ENCODE data around the gene B3GAT1. TPM values are rescaled to one million over a fixed set of nuclear protein-coding genes. Genes with fewer than 3 reads are reported as not detected.
"Not testable (repeated sequence)": the region's sequence is repeated elsewhere in the genome, so short reads cannot be mapped to it uniquely, and the experiment has no call there.

B3GAT1 gene
- total and polyA plus RNA-seq, 4 donors, result 0.16 to 0.39 TPM; not detected in 2

- H3K4me1 ChIP-seq (ENCODE audit: control insufficient read depth in 1 of 2, insufficient read depth in 2 of 2, low read length in 2 of 2); H3K36me3 ChIP-seq (ENCODE audit: control insufficient read depth in 1 of 2, insufficient read depth in 2 of 2, low read length in 1 of 2); H3K27me3 ChIP-seq (ENCODE audit: control insufficient read depth in 1 of 2, insufficient read depth in 2 of 2, low read length in 1 of 2); intact Hi-C loops (cut with DNase I); ATAC-seq (ENCODE audit: low FRiP score); H3K4me3 ChIP-seq (ENCODE audit: low read length in 2 of 2); H3K27ac ChIP-seq (ENCODE audit: low read depth in 1 of 2, low read length in 2 of 2); H3K9me3 ChIP-seq (ENCODE audit: control insufficient read depth, low read length): not testable (repeated sequence)
- DNase-seq, result peak in 1 of 2 donors; percentile 1
- WGBS, 2 donors, result 77 to 82% methylated on average over 17 of the region's 17 CpGs
Measured at GRCh38 chr11:134444160-134445108, 32.4 kb upstream of the B3GAT1 start.

- Histone ChIP-seq H3K9me3 (ENCODE audit: control insufficient read depth, low read length) (no peaks in the 10 kb centered on the region), H3K27me3 (ENCODE audit: control insufficient read depth in 1 of 2, insufficient read depth in 2 of 2, low read length in 1 of 2) (no peaks in the 10 kb centered on the region), H3K4me3 (ENCODE audit: low read length in 2 of 2) (no peak overlapping the region), H3K27ac (ENCODE audit: low read depth in 1 of 2, low read length in 2 of 2) (no peak overlapping the region), H3K36me3 (ENCODE audit: control insufficient read depth in 1 of 2, insufficient read depth in 2 of 2, low read length in 1 of 2) (no peaks in the 10 kb centered on the region), H3K4me1 (ENCODE audit: control insufficient read depth in 1 of 2, insufficient read depth in 2 of 2, low read length in 2 of 2) (no peaks in the 10 kb centered on the region)
- WGBS, 2 donors, result 76% methylated on average over 6 of the region's 6 CpGs
- DNase-seq (peak in 1 of 2 donors; percentile 49), ATAC-seq (ENCODE audit: low FRiP score) (no peak)
- intact Hi-C loops (cut with DNase I), result no loop called here
Measured at GRCh38 chr11:134443246-134443645, 31.2 kb upstream of the B3GAT1 start.

DNA sequence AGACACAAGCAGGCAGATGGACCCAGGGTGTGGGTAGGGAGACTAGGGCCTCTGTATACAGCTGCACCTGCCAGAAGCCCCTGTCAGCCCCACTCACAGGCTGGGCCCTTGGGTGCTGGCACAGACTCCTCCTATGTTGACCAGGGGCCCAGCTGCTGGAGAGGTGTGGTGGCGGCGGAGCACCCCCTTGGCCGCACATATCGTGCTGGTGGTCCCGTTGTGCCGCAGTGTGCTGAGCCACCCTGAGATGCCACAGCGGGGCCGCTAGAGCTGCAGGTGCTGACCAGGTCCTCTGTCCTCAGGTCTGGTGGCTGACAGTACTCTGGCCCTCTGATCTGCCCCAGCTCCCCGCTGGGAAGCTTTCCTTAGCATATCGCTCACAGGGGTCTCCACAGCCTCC, 30.2 kb upstream of the B3GAT1 start:
- H3K27ac ChIP-seq (ENCODE audit: low read depth in 1 of 2, low read length in 2 of 2), result no peak overlapping the region
- DNase-seq (peak in 1 of 2 donors; percentile 52), ATAC-seq (ENCODE audit: low FRiP score) (no peak)
- intact Hi-C loops (cut with DNase I), result no loop called here
- H3K4me3 ChIP-seq (ENCODE audit: low read length in 2 of 2), result no peak overlapping the region
- H3K4me1 ChIP-seq (ENCODE audit: control insufficient read depth in 1 of 2, insufficient read depth in 2 of 2, low read length in 2 of 2), result no peaks in the 10 kb centered on the region
- H3K36me3 ChIP-seq (ENCODE audit: control insufficient read depth in 1 of 2, insufficient read depth in 2 of 2, low read length in 1 of 2), result no peaks in the 10 kb centered on the region
- no peaks in the 10 kb centered on the region for H3K9me3 ChIP-seq (ENCODE audit: control insufficient read depth, low read length)
- no peaks in the 10 kb centered on the region for H3K27me3 ChIP-seq (ENCODE audit: control insufficient read depth in 1 of 2, insufficient read depth in 2 of 2, low read length in 1 of 2)
- 84 to 91% methylated on average over 10 of the region's 10 CpGs for WGBS, 2 donors

DNA sequence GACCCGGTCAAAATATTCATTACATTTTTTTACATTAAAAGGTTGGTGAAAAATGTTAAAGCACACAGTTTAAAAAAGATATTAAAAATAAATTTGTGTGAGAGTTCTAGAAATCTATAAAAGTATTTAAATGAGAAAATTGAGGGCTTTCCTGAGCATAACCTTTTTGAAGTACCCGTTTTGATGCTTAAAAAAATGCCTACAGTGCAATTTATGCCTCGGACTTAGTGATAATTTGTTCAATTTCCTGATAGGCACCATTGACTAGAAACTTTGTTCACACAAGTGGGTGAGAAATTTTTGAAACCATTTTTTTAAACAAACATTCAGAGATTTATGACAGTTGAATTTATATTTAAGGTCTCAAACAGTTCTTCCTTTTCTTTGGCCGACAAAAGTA, 29.7 kb upstream of the B3GAT1 start:
- intact Hi-C loops (cut with DNase I), result no loop called here
- ATAC-seq (ENCODE audit: low FRiP score) (no peak), DNase-seq (no peak)
- no peak overlapping the region for H3K4me3 ChIP-seq (ENCODE audit: low read length in 2 of 2)
- WGBS, 2 donors, result 66 to 70% methylated on average over 4 of the region's 4 CpGs
- H3K27me3 ChIP-seq (ENCODE audit: control insufficient read depth in 1 of 2, insufficient read depth in 2 of 2, low read length in 1 of 2), result no peaks in the 10 kb centered on the region
- H3K27ac ChIP-seq (ENCODE audit: low read depth in 1 of 2, low read length in 2 of 2), result no peak overlapping the region
- H3K36me3 ChIP-seq (ENCODE audit: control insufficient read depth in 1 of 2, insufficient read depth in 2 of 2, low read length in 1 of 2), result no peaks in the 10 kb centered on the region
- no peaks in the 10 kb centered on the region for H3K9me3 ChIP-seq (ENCODE audit: control insufficient read depth, low read length)
- H3K4me1 ChIP-seq (ENCODE audit: control insufficient read depth in 1 of 2, insufficient read depth in 2 of 2, low read length in 2 of 2), result no peaks in the 10 kb centered on the region

DNA sequence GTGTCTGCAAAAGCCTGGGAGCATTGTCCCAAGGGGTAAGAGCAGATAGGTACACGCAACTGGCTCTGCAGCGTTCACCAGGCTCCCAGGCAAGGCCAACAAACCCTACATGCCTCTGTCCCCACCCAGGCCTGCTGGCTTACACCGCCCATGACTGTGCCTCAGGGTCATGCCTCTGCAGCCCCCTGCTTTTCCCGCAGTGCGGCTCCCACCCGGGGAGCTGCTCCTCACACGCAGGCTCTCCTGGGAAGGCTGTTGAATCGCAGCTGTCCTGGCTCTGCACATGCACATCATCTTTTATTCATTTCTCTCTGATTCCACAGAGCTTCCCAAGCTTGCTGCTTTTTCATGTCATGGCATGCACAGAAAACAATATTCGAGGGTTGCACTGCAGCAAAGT, 29.2 kb upstream of the B3GAT1 start:
- intact Hi-C loops (cut with DNase I), result no loop called here
- Histone ChIP-seq H3K4me3 (ENCODE audit: low read length in 2 of 2) (no peak overlapping the region), H3K36me3 (ENCODE audit: control insufficient read depth in 1 of 2, insufficient read depth in 2 of 2, low read length in 1 of 2) (no peaks in the 10 kb centered on the region), H3K4me1 (ENCODE audit: control insufficient read depth in 1 of 2, insufficient read depth in 2 of 2, low read length in 2 of 2) (no peaks in the 10 kb centered on the region), H3K27ac (ENCODE audit: low read depth in 1 of 2, low read length in 2 of 2) (no peak overlapping the region), H3K9me3 (ENCODE audit: control insufficient read depth, low read length) (no peaks in the 10 kb centered on the region), H3K27me3 (ENCODE audit: control insufficient read depth in 1 of 2, insufficient read depth in 2 of 2, low read length in 1 of 2) (no peaks in the 10 kb centered on the region)
- 61 to 64% methylated on average over 9 of the region's 9 CpGs for WGBS, 2 donors
- DNase-seq (peak in 1 of 2 donors; percentile 57), ATAC-seq (ENCODE audit: low FRiP score) (no peak)

DNA sequence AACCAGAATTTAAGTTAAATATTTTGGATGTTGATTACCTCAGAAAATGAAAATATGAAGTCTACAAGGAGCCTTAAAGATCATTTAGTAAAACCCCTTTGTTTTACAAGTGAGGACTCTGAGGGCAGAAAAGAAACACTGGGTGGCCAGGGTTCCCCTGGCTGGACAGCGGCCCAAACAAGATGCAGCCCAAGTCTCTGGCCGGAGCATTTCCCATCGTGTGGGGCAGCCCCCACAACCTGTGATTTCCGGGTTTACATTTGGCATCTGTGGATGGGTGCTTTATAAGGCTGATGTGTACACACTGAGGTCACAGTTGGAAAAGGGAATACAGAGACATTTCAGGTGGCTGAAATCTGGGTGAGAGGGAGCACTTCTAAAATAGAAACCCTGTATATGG, 28.8 kb upstream of the B3GAT1 start:
- no peak overlapping the region for H3K4me3 ChIP-seq (ENCODE audit: low read length in 2 of 2)
- ATAC-seq (ENCODE audit: low FRiP score) (no peak), DNase-seq (peak in 1 of 2 donors; percentile 21)
- H3K27ac ChIP-seq (ENCODE audit: low read depth in 1 of 2, low read length in 2 of 2), result no peak overlapping the region
- intact Hi-C loops (cut with DNase I), result no loop called here
- no peaks in the 10 kb centered on the region for H3K9me3 ChIP-seq (ENCODE audit: control insufficient read depth, low read length)
- 70% methylated on average over 4 of the region's 4 CpGs for WGBS, 2 donors
- H3K27me3 ChIP-seq (ENCODE audit: control insufficient read depth in 1 of 2, insufficient read depth in 2 of 2, low read length in 1 of 2), result no peaks in the 10 kb centered on the region
- H3K4me1 ChIP-seq (ENCODE audit: control insufficient read depth in 1 of 2, insufficient read depth in 2 of 2, low read length in 2 of 2), result no peaks in the 10 kb centered on the region
- H3K36me3 ChIP-seq (ENCODE audit: control insufficient read depth in 1 of 2, insufficient read depth in 2 of 2, low read length in 1 of 2), result no peaks in the 10 kb centered on the region

GRCh38 chr11:134438542-134439537, 26.8 kb upstream of the B3GAT1 start:
- no peak for ATAC-seq (ENCODE audit: low FRiP score)
- H3K9me3 ChIP-seq (ENCODE audit: control insufficient read depth, low read length), result no peaks in the 10 kb centered on the region

DNA sequence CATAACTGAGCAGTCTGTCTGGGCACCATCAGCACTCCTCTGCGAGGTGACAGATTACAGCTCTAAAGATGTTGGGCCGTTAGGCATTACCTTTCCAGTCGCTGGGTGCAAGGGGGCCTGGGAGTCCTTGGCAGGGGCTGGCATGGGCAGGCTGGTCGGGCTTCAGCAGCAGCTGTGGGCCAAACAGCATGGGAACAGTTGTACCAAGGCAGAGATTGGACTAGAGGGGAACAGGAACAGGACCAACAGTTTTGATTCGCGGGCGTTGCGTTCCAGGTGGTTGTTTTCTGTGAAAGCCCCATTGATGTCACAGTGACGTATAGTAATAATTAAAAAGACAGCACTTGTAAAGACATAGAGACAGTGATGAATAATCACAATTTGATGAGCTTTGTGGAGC, 25.8 kb upstream of the B3GAT1 start:
- Histone ChIP-seq H3K27ac (ENCODE audit: low read depth in 1 of 2, low read length in 2 of 2) (no peak overlapping the region), H3K4me1 (ENCODE audit: control insufficient read depth in 1 of 2, insufficient read depth in 2 of 2, low read length in 2 of 2) (no peaks in the 10 kb centered on the region), H3K27me3 (ENCODE audit: control insufficient read depth in 1 of 2, insufficient read depth in 2 of 2, low read length in 1 of 2) (no peaks in the 10 kb centered on the region), H3K9me3 (ENCODE audit: control insufficient read depth, low read length) (no peaks in the 10 kb centered on the region), H3K4me3 (ENCODE audit: low read length in 2 of 2) (no peak overlapping the region), H3K36me3 (ENCODE audit: control insufficient read depth in 1 of 2, insufficient read depth in 2 of 2, low read length in 1 of 2) (no peaks in the 10 kb centered on the region)
- no peak for ATAC-seq (ENCODE audit: low FRiP score)
- peak in 1 of 2 donors; percentile 28 for DNase-seq
- 73 to 76% methylated on average over 9 of the region's 9 CpGs for WGBS, 2 donors
- intact Hi-C loops (cut with DNase I), result no loop called here

More at GRCh38 chr11:134438542-134439537, 26.8 kb upstream of the B3GAT1 start:
- WGBS, 2 donors, result 64 to 66% methylated on average over 21 of the region's 21 CpGs
- H3K27me3 ChIP-seq (ENCODE audit: control insufficient read depth in 1 of 2, insufficient read depth in 2 of 2, low read length in 1 of 2), result no peaks in the 10 kb centered on the region
- no peaks in the 10 kb centered on the region for H3K4me1 ChIP-seq (ENCODE audit: control insufficient read depth in 1 of 2, insufficient read depth in 2 of 2, low read length in 2 of 2)
- no peak overlapping the region for H3K27ac ChIP-seq (ENCODE audit: low read depth in 1 of 2, low read length in 2 of 2)
- no peaks in the 10 kb centered on the region for H3K36me3 ChIP-seq (ENCODE audit: control insufficient read depth in 1 of 2, insufficient read depth in 2 of 2, low read length in 1 of 2)
- H3K4me3 ChIP-seq (ENCODE audit: low read length in 2 of 2), result no peak overlapping the region
- DNase-seq, result peak in 1 of 2 donors; percentile 62
- intact Hi-C loops (cut with DNase I), result no loop called here
